Dermis blood vessel endothelial cell (primary cell): ENCODE data around the gene ALDH1A1. TPM values are rescaled to one million over a fixed set of nuclear protein-coding genes. Genes with fewer than 3 reads are reported as not detected.
"Not testable (repeated sequence)": the region's sequence is repeated elsewhere in the genome, so short reads cannot be mapped to it uniquely, and the experiment has no call there.

Experiments
- DNase-seq: peaks from one replicate; pipeline ENCODE4 v3.0.0; 2010
- total RNA-seq: library from RNA; depleted of rRNA; stranded (reverse); fragments of >200 nt; gene quantifications from 2 replicates; pipeline ENCODE4 v1.2.3, GENCODE V29; 2014

ALDH1A1 gene
- total RNA-seq, 1 donor from 2014 or later = 1,650 TPM

GRCh38 chr9:72895122-72895521 lies 57.7 kb downstream of the ALDH1A1 start:
- no peak for DNase-seq

- no peak for DNase-seq
Measured at GRCh38 chr9:72894342-72894741, 58.5 kb downstream of the ALDH1A1 start.

GRCh38 chr9:72893437-72893836 lies 59.4 kb downstream of the ALDH1A1 start:
- no peak for DNase-seq

- DNase-seq = no peak
Measured at GRCh38 chr9:72891043-72891442, 61.8 kb downstream of the ALDH1A1 start.

- no peak for DNase-seq
Measured at GRCh38 chr9:72888943-72889342, 63.9 kb downstream of the ALDH1A1 start.

GRCh38 chr9:72888067-72888466 lies 64.8 kb downstream of the ALDH1A1 start:
- no peak for DNase-seq

GRCh38 chr9:72886386-72886785 lies 66.5 kb downstream of the ALDH1A1 start:
- DNase-seq = no peak

GRCh38 chr9:72884508-72884907 lies 68.3 kb downstream of the ALDH1A1 start:
- DNase-seq = no peak

- no peak for DNase-seq
Measured at GRCh38 chr9:72883875-72884274, 69.0 kb downstream of the ALDH1A1 start.

GRCh38 chr9:72882117-72882775 lies 70.6 kb downstream of the ALDH1A1 start:
- no peak for DNase-seq

- DNase-seq = no peak
Measured at GRCh38 chr9:72880821-72881220, 72.0 kb downstream of the ALDH1A1 start.

GRCh38 chr9:72875221-72875620 lies 77.6 kb downstream of the ALDH1A1 start:
- DNase-seq = no peak

GRCh38 chr9:72874344-72874743 lies 78.5 kb downstream of the ALDH1A1 start:
- DNase-seq = no peak

- no peak for DNase-seq
Measured at GRCh38 chr9:72873456-72873855, 79.4 kb downstream of the ALDH1A1 start.

GRCh38 chr9:72872718-72873117 lies 80.1 kb downstream of the ALDH1A1 start:
- DNase-seq = no peak

GRCh38 chr9:72871685-72872084 lies 81.2 kb downstream of the ALDH1A1 start:
- DNase-seq = peak; percentile 66

GRCh38 chr9:72864327-72864726 lies 88.5 kb downstream of the ALDH1A1 start:
- no peak for DNase-seq

- no peak for DNase-seq
Measured at GRCh38 chr9:72863456-72864094, 89.3 kb downstream of the ALDH1A1 start.

- not testable (repeated sequence) for DNase-seq
Measured at GRCh38 chr9:72862788-72863187, 90.1 kb downstream of the ALDH1A1 start.

GRCh38 chr9:72858089-72858912 lies 94.6 kb downstream of the ALDH1A1 start:
- peak; percentile 27 for DNase-seq

GRCh38 chr9:72857624-72857996 lies 95.2 kb downstream of the ALDH1A1 start:
- peak; percentile 32 for DNase-seq

GRCh38 chr9:72856972-72857623 lies 95.8 kb downstream of the ALDH1A1 start:
- DNase-seq = peak; percentile 81

- DNase-seq = no peak
Measured at GRCh38 chr9:72855890-72856523, 96.8 kb downstream of the ALDH1A1 start.
